ENCODE measurements around the gene COL13A1. TPM values are rescaled to one million over a fixed set of nuclear protein-coding genes. Genes with fewer than 3 reads are reported as not detected.

The COL13A1 gene
- total RNA-seq, 2 donors from 2014 or later = not detected

- Mint-ChIP-seq H3K36me3 (no peaks in the 10 kb centered on the region), H3K4me3 (no peak overlapping the region), H3K4me1 (ENCODE audit: low read depth in 2 of 2) (peaks cover 20 to 25% of the 10 kb centered on the region in 2 donors), H3K27me3 (peaks cover 0 to 5% of the 10 kb centered on the region in 2 donors), H3K27ac (no peak overlapping the region), H3K9me3 (no peaks in the 10 kb centered on the region)
- DNase-seq (ENCODE audit: low spot score) (no peak), ATAC-seq (no peak)
These were observed 28.6 kb upstream of the COL13A1 start for GRCh38 chr10:69772933-69773704.

DNA sequence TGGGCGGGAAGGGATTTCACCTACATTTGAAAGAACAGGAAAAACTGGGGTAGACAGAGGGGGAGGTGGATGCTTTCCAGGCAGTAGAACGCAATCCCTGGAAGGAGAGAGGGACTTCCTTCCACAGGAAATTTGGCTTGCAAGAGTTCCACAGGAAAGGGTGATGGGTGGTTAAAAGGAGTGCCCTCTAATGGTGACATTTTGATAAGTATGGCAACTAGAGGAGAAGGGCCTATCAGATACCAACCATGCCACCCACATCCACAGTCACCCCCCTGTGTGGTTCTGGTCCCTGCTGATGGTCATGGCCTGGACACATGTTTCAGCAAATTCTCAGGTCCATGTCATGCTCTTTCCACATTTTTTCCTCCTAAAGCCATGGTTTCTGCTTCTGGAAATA lies 27.1 kb upstream of the COL13A1 start:
- no peak overlapping the region for H3K4me3 Mint-ChIP-seq
- peaks cover 20% of the 10 kb centered on the region in 2 donors for H3K4me1 Mint-ChIP-seq (ENCODE audit: low read depth in 2 of 2)
- H3K27ac Mint-ChIP-seq = no peak overlapping the region
- DNase-seq (ENCODE audit: low spot score) = no peak
- H3K9me3 Mint-ChIP-seq = no peaks in the 10 kb centered on the region
- H3K27me3 Mint-ChIP-seq = peaks cover 0 to 3% of the 10 kb centered on the region in 2 donors
- ATAC-seq = no peak
- no peaks in the 10 kb centered on the region for H3K36me3 Mint-ChIP-seq

- Mint-ChIP-seq H3K9me3 (no peaks in the 10 kb centered on the region), H3K27me3 (peaks cover 0 to 7% of the 10 kb centered on the region in 2 donors), H3K27ac (no peak overlapping the region), H3K4me1 (ENCODE audit: low read depth in 2 of 2) (no peaks in the 10 kb centered on the region), H3K36me3 (no peaks in the 10 kb centered on the region), H3K4me3 (no peak overlapping the region)
- ATAC-seq = no peak
- no peak for DNase-seq (ENCODE audit: low spot score)
These were observed 21.6 kb upstream of the COL13A1 start for GRCh38 chr10:69780077-69780476.

DNA sequence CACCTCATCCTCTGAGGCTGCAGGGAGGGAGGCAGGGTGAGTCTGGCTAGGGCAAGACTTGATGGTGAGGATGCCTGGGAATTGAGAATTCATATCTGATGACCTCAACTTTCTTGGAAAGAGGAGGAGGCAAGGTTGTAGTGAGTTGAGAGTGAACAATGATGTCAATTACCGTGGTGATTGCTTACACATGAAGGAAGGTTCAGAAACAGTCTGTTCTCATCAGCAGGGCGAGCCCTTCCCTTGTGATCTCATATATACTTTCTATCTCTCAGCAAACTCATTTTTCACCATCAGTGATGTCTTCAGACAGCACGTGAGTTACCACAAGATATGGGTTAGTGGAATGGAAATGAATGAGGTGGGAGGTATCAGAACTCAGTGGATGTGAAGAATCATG lies 20.1 kb upstream of the COL13A1 start:
- Mint-ChIP-seq H3K27ac (no peak overlapping the region), H3K4me1 (ENCODE audit: low read depth in 2 of 2) (no peaks in the 10 kb centered on the region), H3K27me3 (peaks cover 0 to 10% of the 10 kb centered on the region in 2 donors), H3K36me3 (no peaks in the 10 kb centered on the region), H3K9me3 (no peaks in the 10 kb centered on the region), H3K4me3 (no peak overlapping the region)
- ATAC-seq (no peak), DNase-seq (ENCODE audit: low spot score) (no peak)

DNA sequence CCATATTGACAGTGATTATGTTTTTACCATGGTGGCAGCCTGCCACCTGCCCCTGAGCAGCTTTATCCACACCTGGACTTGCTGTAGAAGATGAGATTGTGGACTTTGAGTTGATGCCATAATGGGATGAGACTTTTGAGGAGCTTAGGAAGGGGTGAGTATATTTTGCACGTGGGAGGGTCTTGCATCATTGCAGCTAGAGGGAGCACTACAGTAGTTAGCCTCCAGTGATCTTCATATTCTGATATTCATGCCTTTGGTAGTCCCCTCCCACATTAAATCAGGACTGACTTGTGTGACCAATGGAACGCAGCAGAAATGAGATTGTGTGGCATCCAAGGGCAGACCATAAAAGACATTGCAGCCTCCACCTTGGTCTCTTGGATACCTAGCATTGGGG lies 18.2 kb upstream of the COL13A1 start:
- H3K4me3 Mint-ChIP-seq = no peak overlapping the region
- no peak overlapping the region for H3K27ac Mint-ChIP-seq
- H3K36me3 Mint-ChIP-seq = no peaks in the 10 kb centered on the region
- DNase-seq (ENCODE audit: low spot score) (peak; percentile 10), ATAC-seq (no peak)
- peaks cover 0 to 13% of the 10 kb centered on the region in 2 donors for H3K27me3 Mint-ChIP-seq
- peaks cover 0 to 3% of the 10 kb centered on the region in 2 donors for H3K4me1 Mint-ChIP-seq (ENCODE audit: low read depth in 2 of 2)
- H3K9me3 Mint-ChIP-seq = no peaks in the 10 kb centered on the region

DNA sequence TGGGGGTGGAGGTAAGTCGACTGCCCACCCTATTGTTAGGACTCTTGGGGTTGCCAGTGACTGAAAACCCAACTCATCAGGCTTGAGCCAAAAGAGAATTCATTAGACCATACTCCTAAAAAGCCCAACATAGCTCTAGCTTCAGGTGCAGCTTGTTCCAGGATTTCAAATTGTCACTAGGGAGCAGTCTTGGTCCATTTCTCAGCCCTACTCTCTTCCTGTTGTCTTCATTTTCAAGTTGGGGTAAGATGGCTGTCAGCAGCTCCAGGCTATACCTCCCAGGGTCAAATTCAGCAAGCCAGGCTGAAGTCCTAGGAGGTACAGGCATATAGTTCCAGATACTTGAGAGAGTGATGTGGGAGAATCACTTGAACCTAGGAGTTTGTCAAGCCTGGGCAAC lies 14.9 kb upstream of the COL13A1 start:
- Mint-ChIP-seq H3K27me3 (peaks cover 6 to 9% of the 10 kb centered on the region in 2 donors), H3K4me1 (ENCODE audit: low read depth in 2 of 2) (peaks cover 4 to 9% of the 10 kb centered on the region in 2 donors), H3K36me3 (no peaks in the 10 kb centered on the region), H3K4me3 (no peak overlapping the region), H3K9me3 (no peaks in the 10 kb centered on the region), H3K27ac (peak overlapping the region in 1 of 2 donors; percentile 53)
- ATAC-seq (peak in 1 of 2 donors; percentile 64), DNase-seq (ENCODE audit: low spot score) (peak; percentile 31)

GRCh38 chr10:69787681-69788080 lies 14.0 kb upstream of the COL13A1 start:
- ATAC-seq (peak in 1 of 2 donors; percentile 29), DNase-seq (ENCODE audit: low spot score) (peak; percentile 49)
- H3K4me1 Mint-ChIP-seq (ENCODE audit: low read depth in 2 of 2) = peaks cover 7 to 14% of the 10 kb centered on the region in 2 donors
- no peaks in the 10 kb centered on the region for H3K36me3 Mint-ChIP-seq
- H3K27me3 Mint-ChIP-seq = peaks cover 6 to 9% of the 10 kb centered on the region in 2 donors
- H3K27ac Mint-ChIP-seq = no peak overlapping the region
- H3K4me3 Mint-ChIP-seq = no peak overlapping the region
- H3K9me3 Mint-ChIP-seq = no peaks in the 10 kb centered on the region

GRCh38 chr10:69789164-69789576 lies 12.5 kb upstream of the COL13A1 start:
- peaks cover 9 to 11% of the 10 kb centered on the region in 2 donors for H3K27me3 Mint-ChIP-seq
- no peaks in the 10 kb centered on the region for H3K9me3 Mint-ChIP-seq
- no peaks in the 10 kb centered on the region for H3K36me3 Mint-ChIP-seq

DNA sequence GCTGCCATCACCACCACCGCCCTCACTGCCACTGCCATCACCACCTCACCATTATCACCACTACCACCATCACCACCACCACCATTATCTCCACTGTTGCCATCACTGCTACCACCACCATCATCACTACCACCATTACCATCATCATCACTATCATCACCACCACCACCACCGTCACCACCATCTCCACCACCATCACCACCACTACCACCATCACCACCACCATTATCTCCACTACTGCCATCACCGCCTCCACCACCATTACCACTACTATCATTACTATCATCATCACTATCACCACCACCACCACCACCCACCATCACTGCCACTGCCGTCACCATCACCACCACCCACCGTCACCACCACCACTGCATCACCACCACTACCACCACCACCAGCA lies 9.9 kb upstream of the COL13A1 start:
- peaks cover 7 to 18% of the 10 kb centered on the region in 2 donors for H3K4me1 Mint-ChIP-seq (ENCODE audit: low read depth in 2 of 2)
- no peaks in the 10 kb centered on the region for H3K9me3 Mint-ChIP-seq
- DNase-seq (ENCODE audit: low spot score) (peak; percentile 26), ATAC-seq (no peak)
- H3K27me3 Mint-ChIP-seq = peaks cover 10 to 18% of the 10 kb centered on the region in 2 donors
- no peaks in the 10 kb centered on the region for H3K36me3 Mint-ChIP-seq
- H3K27ac Mint-ChIP-seq = no peak overlapping the region
- no peak overlapping the region for H3K4me3 Mint-ChIP-seq

More at GRCh38 chr10:69789164-69789576, 12.5 kb upstream of the COL13A1 start:
- no peak overlapping the region for H3K27ac Mint-ChIP-seq
- ATAC-seq (no peak), DNase-seq (ENCODE audit: low spot score) (peak; percentile 55)
- no peak overlapping the region for H3K4me3 Mint-ChIP-seq
- H3K4me1 Mint-ChIP-seq (ENCODE audit: low read depth in 2 of 2) = peaks cover 7 to 16% of the 10 kb centered on the region in 2 donors

DNA sequence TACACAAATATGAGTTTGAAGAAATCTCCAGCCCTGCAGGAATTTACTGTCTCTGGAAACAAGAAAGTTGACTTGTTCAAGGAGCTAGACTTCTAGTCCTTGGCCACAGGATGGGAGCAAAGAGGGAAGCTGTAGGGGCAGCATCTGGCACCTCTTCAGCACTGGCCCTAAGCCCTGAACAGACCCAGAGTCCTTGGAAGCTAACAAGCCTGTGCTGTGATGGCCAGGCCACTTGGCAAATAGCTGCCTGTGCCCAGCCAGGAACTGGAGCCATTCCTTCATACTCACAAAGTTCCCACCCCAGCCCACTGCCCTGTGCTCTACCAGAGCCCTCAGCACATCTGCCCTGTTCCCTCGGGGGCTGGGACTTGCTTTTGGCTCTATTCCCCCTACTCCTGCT lies 9.4 kb upstream of the COL13A1 start:
- H3K27ac Mint-ChIP-seq = no peak overlapping the region
- H3K4me1 Mint-ChIP-seq (ENCODE audit: low read depth in 2 of 2) = peaks cover 7 to 16% of the 10 kb centered on the region in 2 donors
- DNase-seq (ENCODE audit: low spot score) (peak; percentile 29), ATAC-seq (no peak)
- H3K36me3 Mint-ChIP-seq = no peaks in the 10 kb centered on the region
- H3K4me3 Mint-ChIP-seq = no peak overlapping the region
- H3K27me3 Mint-ChIP-seq = peaks cover 11 to 19% of the 10 kb centered on the region in 2 donors
- H3K9me3 Mint-ChIP-seq = no peaks in the 10 kb centered on the region

DNA sequence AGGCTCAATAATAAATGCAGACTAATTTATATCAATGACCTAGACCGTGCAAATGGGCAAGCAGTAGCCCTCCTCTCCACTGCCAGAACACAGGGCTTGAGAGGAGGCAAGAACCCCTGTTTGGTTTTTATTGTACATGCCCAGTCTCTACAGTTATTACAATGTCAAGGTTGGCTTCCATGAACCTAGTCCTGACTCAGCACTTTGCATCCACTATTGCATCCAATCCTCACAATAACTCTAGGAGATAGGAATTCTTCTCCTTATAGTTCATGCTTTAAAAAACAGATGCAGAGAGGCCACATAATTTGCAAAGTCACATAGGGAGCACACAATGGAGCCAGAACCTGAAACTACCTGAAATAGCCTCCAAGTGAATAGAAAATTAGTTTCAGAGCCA lies 7.0 kb upstream of the COL13A1 start:
- peaks cover 7 to 16% of the 10 kb centered on the region in 2 donors for H3K4me1 Mint-ChIP-seq (ENCODE audit: low read depth in 2 of 2)
- DNase-seq (ENCODE audit: low spot score) = no peak
- no peak for ATAC-seq
- H3K27me3 Mint-ChIP-seq = peaks cover 11 to 27% of the 10 kb centered on the region in 2 donors
- H3K36me3 Mint-ChIP-seq = no peaks in the 10 kb centered on the region
- no peaks in the 10 kb centered on the region for H3K9me3 Mint-ChIP-seq
- H3K27ac Mint-ChIP-seq = no peak overlapping the region
- H3K4me3 Mint-ChIP-seq = no peak overlapping the region

DNA sequence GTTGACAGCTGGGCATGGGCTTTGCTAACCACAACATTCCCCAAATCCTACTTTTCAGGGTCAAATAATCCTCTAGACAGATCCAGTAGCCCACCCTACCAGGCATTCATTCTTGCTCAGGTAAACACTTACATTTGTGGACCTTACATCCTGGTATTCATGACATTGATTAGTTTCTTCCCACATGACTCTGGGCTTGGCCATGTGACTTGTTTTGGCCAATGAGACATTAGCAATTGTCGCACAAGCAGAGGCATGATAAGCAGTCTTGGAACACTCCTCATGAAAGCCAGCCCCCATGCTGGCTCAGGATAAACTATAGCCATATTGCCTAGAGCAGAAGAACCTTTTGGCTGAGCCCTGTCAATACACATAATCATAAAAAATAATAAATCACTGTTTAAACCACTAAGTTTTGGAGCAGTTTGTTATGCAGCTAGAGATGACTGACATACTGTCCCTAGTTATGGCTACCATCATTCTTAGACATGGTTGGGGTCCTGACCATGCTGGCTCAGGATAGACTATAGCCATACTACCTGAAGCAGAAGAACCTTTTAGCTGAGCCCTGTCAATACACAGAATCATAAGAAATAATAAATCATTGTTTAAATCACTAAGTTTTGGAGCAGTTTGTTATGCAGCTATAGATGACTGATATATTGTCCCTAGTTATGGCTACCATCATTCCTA lies 6.3 kb upstream of the COL13A1 start:
- Mint-ChIP-seq H3K27me3 (peaks cover 11 to 29% of the 10 kb centered on the region in 2 donors), H3K4me3 (no peak overlapping the region)
- no peak for ATAC-seq

DNA sequence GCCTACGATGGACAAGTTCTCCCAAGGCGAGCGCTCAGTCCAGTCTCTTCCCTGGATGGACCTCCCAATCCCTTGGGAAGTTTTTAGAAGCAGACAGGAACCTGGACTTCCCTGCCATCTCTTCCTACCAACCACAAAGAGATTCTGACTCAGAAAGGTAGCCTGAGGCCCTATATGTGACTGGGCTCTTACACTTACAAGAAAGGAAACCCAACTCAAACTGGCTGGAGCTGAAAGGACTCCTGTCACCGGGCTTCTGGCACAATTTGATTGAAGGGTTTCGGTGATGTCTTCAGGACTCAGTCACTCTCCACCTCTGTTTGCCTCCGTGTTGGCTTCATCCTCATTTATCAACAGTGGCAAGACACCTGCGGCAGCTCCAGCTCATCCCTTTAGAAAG lies 3.7 kb upstream of the COL13A1 start:
- ATAC-seq = no peak

More for the DNA sequence above, 6.3 kb upstream of the COL13A1 start:
- Mint-ChIP-seq H3K4me1 (ENCODE audit: low read depth in 2 of 2) (peaks cover 7 to 16% of the 10 kb centered on the region in 2 donors), H3K36me3 (no peaks in the 10 kb centered on the region), H3K9me3 (no peaks in the 10 kb centered on the region), H3K27ac (no peak overlapping the region)
- DNase-seq (ENCODE audit: low spot score) = peak; percentile 1

DNA sequence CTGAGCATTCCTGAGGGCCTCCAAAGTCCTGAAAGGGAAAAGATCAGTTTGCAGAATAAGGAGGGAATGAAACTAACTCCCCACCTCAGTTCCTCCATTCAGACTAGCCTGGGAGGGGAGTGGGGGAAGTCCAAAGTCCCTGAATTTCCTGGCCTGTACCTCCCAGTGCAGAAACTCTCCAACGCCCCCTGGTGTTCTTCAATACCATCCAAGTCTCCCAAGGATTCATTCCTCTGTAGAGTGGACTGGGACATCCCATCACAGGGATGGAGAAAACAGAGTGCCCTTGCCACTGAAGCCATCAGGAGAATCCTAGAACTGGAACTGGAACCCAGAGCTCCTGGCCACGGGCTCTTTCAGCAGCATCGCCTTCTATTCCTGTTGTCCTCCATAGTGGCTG lies 1.6 kb upstream of the COL13A1 start:
- ATAC-seq (no peak), DNase-seq (ENCODE audit: low spot score) (no peak)
- Mint-ChIP-seq H3K9me3 (no peaks in the 10 kb centered on the region), H3K36me3 (no peaks in the 10 kb centered on the region), H3K27me3 (peaks cover 20 to 39% of the 10 kb centered on the region in 2 donors), H3K27ac (no peak overlapping the region), H3K4me1 (ENCODE audit: low read depth in 2 of 2) (peaks cover 6 to 11% of the 10 kb centered on the region in 2 donors), H3K4me3 (no peak overlapping the region)

More for the DNA sequence above, 3.7 kb upstream of the COL13A1 start:
- H3K27me3 Mint-ChIP-seq = peaks cover 22 to 32% of the 10 kb centered on the region in 2 donors
- no peak for DNase-seq (ENCODE audit: low spot score)
- no peak overlapping the region for H3K4me3 Mint-ChIP-seq
- H3K36me3 Mint-ChIP-seq = no peaks in the 10 kb centered on the region
- no peaks in the 10 kb centered on the region for H3K9me3 Mint-ChIP-seq
- peaks cover 6 to 15% of the 10 kb centered on the region in 2 donors for H3K4me1 Mint-ChIP-seq (ENCODE audit: low read depth in 2 of 2)
- no peak overlapping the region for H3K27ac Mint-ChIP-seq

All from natural killer cell treated with Interleukin-12 subunit alpha and Interleukin-12 subunit beta and Interleukin-15 and Interleukin-18, amount 100 ng/mL, for 72 hours (primary cell).